Body of pancreas (tissue), 4 donors: ENCODE results near the gene ART3.

Experiments
- CTCF ChIP-seq, 7 experiments: fragments of 450-650 bp in 4 of 7; fragments of 200-600 bp in 3 of 7; sonication (generic) in 3 of 7; IDR thresholded peaks; one replicate each; pipeline ENCODE4 v1.5.1; 2016 to 2019; ENCODE audit warnings: antibody characterized with exemption in 7 of 7
- POLR2A ChIP-seq, 3 donors: fragments of 450-650 bp; IDR thresholded peaks; one replicate each; pipeline ENCODE4 v1.6.1; 2016; ENCODE audit warnings: antibody characterized with exemption in 3 of 3, mild to moderate bottlenecking in 2 of 3

- TF ChIP-seq CTCF (IDR thresholded peaks at IDR 0.05) (no peak), POLR2A (IDR thresholded peaks at IDR 0.05) (no peak)
These were observed 13.1 kb upstream of the ART3 start for GRCh38 chr4:76061421-76061820.
